Activated CD8-positive, alpha-beta memory T cell treated with anti-CD3 and anti-CD28 coated beads, Interleukin-2, amount 50 U/mL, for 24 hours (primary cell): ENCODE measurements around the gene HOXA13.
A peak's percentile ranks its signal among the peaks of the same experiment; 100 is the strongest.

Experiments used
- DNase-seq: peaks from one replicate; pipeline ENCODE4 v3.0.0-alpha.2; 2020; ENCODE audit errors: extremely low read depth

The HOXA13 gene

DNA sequence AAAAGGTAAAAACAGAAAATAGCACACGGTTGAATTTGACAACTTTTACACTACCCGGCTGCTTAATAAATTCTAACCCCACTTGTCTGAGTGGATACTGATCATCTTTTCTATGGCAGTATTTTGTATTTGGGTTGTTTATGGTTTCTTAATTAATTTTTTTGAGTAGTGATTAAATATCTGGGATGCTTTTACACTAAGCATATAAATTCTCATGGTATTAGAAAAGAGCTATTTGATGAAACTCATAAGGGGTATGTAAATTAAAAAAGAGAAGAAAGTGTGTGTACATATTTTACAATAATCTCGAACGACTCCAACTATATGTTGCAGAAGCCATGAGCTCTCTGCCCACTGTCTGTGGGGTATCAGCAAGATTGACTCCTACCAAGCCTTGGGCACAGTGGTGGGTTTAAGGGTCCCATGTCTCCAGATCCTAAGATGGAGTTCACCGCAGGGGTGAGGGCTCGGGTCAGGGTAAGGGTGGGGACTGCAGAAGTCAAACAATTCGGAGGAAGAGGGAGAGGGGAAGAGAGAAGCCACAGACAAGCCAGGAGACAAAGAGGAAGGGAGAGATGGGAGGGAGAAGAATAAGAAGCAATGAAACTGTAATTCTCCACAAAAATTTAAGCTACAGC lies 7.6 kb upstream of the HOXA13 start:
- DNase-seq: no peak

DNA sequence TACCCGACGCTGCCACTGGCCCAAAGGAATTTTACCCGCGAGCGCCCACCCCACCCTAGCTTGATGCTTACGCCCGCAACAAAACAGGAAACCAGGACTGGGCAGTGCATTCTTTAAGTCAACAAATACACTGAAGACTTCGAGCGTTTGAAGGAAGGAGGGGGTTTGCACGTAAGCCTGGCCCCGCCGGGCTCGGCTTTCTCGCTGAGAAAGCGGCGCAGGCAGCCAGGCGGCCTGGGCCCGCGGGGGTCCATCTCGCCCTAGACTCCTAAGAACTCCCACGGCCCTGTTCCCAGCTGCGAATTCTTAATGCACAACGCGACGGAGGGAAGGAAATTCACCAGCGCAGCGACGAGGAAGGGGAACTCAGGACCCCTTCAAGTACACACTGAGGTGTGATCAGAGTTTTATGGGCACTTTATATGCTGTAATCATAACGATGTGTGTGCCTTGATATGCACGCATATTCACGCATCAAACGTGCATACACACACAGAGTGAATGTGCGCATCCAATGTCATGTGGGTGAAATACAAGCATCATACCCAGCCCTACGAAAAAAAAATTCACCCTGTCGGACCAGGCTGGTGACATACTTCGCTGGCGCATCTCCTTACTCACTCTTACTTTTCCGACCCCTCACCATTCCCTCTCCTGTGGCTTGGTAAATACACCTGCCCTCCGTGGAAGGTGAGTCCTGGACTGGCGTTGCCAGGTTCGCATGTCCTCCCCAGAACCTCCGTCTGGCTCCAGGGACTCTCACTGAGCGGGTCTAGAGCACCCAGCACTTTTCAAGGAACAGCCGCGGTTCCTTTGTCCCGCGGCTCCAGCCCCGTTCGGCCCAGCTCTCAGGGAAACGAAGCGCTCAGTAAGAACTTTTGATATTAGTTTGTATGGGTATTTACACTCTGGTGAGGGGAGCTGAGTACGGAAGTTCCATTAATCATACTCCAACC lies 5.7 kb upstream of the HOXA13 start:
- no peak for DNase-seq

DNA sequence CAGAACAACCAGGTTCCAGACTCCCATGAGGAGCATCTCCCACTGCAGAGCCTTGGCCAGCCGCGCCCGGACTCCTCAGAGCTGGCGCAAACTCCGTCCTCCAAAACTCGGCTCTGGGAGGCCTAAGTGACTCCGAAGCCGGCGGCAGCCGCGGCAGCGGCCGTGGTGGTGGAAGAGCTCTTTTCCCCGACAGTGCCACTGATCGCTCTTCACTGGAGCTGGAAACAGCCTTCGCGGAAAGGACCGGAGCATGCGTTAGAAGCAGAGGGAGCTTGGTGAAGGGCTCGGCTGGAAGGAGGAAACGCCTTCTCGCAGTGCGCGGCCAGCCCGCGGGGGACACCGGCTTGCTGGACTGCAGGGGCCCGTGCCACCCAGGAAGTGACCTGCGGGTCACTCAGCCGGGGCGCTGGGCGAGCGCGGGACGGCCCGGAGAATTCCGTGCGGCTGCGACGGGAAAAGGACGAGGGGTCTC lies 5.0 kb upstream of the HOXA13 start:
- DNase-seq: no peak

DNA sequence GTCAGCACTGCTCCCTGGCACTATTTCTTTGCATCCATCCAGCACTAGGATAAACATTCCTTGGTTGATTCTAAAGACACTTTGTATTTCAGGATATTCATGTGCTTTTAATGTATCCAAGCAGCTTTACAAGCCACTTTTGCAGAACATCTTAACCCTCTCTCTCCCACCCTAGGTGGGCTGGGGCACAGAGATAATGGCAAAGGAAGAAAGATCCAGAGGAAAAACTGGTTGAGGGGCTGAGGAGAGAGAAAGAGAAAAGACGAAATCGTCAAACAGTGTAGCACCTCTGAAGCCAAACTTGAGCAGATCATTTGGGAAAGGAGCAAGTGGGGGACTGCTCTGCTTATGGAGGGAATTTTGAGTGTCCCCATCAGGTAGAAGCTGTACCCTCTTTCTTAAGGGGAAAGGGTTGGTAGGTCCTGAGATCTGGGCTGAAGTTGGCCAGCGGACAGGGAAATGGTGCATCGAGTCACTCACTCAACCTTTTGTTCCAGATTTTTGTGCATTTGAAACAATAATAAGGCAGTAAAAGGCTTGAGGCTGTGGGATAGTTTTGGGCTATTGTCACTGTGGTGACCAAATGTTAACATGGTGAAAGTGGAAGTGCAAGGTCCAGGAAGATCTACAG lies 4.2 kb upstream of the HOXA13 start:
- no peak for DNase-seq

DNA sequence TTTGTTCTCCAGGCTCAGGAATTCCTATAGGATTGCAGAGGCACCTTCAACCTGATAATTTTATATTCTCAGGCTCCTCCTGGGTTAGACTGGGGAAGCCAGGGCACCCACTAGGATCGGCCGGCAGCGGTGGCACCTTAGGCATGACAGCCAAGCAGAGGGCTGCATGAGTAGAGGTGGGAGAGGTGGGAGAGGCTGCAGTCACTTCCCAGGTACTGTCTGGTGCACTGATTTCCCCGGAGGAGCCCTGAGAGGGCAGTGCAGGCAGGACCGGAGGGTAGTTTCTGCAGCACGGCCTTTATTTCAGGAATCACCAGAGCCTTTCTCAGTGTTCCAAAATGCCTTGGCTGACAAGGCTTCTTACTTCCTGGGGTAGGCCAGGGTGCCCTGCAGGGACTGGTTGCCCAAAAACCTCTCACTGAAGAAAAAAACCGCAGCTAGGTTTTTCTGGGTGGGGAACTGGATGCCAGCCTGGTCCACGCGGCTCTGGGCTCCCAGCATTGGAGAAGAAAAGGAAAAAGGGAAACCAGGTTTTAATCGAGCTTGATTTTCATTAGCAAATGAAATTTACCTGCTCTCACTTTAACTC lies 3.6 kb upstream of the HOXA13 start:
- no peak for DNase-seq

DNA sequence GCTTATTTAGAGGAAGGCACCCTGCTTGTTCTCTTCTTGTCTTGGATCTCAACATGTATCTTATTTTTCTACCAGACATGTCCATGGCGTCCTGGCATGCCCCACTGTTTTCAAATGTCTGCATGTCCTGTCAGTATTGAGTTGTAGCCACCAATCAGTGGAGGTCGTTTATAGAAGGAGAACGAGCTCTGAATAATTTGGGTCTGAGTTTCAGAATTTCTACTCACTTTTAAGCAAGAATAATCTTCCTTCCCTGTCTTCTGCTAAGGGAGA lies 2.9 kb upstream of the HOXA13 start:
- no peak for DNase-seq

DNA sequence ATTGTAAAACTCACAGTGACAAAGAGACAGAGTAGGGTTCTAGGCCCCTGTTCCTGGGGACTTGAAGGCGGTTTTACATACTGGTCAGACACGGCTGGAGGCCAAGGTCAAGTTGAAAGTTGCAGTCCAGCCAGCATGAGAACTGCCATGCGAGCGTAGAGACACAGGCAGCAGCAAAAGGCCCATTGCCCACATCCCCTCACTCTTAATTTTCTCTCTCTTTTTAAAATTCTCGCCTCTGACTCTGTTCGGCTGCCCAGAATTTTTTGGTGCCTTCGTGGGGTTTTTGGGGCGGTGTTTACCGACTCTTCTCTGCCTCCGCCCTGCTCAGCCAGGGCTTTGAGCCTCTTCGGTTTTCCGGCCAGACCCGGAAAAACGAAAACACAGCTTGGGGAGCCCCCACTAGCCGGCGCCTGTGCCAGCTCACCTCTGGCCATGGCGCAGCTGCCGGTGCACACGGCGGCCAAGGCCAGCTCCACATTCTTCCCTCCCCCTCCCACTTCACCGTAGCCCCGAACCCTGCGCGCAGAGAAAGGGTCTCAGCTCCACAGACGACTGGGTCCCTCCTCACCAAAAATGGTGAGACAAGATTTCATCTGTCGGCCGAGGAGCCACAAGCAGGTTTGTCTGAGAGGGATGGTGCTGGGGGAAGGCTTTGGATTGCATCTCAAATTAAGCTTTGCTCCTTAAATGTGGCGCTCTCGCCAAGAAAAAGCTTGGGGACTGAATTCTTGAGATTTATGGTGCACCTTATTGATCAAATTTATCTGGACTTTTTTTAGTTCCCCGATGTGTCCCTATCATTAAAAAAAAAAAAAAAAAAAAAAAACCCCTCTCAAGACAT lies 2.3 kb upstream of the HOXA13 start:
- DNase-seq: no peak

DNA sequence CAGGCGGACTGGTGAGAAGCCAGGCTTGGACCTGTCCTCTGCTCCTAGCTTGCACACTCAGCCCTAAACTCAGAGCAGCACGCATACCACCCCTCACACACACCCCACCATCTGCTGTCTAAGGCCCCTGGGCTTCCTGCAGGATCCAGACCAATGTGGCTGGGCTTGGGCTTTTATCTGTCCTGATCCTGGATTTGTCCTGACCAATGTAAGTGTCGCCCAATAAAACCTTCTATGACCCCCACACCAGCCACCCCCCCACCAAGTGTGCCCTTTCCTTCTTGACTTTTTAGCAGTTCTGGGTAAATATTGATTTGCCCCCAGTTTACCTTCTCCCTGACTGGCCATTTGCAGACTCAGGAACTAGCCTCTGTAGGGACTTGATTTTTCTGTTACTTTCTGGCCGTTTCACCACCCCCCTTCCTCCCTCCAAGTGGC lies 1.7 kb upstream of the HOXA13 start:
- no peak for DNase-seq

DNA sequence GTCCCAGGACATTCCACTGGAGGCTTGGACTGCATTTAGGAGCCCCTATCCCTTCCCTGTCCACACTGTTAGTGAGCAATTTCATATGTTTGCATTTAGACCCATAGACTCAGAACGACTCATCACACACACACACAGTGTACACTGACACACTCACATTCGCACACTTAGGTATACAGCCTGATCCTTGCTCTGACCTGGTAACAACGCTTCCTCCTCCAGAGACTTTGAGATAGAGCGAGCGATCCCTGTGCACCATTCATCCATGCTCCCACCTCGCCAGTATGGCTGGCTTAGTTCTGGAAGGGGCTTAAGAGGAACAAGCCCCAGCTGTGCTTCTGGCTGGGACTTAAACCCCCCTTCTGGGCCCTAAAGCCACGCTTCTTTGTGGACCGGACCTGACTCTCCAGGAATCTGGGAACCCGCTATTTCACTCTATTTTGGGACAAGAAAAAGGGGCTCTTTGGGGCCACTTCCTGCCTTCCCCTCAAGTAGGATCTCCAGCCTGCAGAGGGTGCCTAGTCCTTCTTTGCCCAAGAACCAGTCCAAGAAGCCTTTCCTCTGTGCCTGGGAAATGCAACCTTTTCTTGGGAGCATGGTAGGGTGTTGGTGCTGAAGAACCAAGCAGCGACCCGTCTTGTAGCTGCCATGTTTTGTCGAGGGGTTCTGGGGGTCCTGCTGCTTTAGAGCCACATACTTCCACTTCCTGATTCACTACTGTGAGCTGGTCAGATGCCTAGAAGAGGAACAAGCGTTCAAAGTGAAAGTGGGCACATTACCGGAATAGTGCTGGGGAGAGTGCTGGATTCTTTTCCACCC lies 1.1 kb upstream of the HOXA13 start:
- no peak for DNase-seq

DNA sequence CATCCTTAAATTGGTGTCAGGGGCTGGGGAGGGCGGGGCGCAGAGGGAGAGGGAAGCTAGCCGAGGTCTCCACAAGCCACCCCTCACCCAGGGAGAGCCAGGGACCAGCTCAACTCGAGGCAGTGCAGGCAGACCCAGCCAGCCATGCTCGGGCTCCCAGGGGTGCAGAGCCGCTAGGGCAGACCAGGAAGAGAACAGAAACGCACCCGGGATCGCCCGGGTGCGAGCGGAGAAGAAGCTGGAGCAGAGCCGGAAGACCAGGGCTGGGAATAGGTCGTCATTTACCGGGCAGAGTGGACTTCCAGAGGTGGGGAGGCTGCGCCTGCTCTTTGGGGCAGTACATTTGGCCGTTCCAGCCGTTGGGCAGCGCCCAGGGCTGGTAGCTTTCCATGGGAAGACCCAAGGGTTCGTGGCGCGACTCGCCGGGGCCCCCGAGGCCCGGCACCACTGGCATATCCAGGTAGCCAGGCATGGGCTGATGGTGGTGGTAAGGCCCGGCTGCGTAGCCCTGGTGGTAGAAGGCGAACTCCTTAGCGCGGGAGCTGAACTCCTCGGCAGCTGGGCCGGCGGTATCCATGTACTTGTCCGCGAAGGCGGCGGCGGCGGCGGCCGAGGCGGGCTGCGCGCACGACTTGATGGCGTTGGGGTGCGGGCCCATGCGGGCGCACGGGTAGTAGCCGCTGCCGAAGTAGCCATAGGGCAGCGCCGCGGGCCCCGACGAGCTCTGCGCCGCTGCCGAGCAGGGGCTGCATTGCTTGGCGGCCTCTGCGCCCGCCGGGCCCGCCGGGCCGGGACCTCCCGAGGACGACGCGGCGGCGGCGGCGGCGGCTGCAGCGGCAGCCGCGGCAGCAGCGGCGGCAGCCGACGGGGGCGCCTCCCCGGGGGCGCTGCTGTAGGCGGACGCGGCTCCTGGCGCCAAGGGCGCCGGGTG lies 755 bp downstream of the HOXA13 start:
- DNase-seq: no peak

DNA sequence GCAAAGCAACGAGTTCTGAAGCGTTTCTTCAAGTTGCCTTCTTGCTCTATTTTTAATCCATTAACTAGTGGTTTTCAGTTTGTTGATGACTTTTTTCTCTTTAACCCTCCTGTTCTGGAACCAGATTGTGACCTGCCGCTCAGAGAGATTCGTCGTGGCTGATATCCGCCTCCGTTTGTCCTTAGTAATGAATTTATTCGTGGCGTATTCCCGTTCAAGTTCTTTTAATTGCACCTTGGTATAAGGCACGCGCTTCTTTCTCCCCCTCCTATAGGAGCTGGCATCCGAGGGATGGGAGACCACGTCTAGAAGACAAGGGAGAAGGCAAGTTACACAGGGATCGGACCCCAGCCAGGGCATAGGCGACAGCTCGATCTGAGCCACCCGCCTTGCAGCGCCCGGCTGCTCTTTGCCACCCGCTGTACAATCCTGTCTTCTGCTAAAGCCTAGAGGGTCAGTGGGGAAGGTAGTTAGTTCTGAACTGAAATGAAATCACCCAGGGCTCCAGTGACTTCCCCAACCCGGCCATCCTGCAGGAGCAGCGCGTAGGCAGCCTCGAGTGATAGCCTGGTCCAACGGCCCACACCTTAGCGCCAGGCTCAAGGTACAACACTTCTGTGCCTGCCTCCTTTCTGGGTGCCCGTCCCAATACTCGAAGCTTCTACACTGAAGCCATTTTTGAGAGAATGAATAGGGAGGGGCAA lies 1.6 kb downstream of the HOXA13 start:
- DNase-seq: no peak

DNA sequence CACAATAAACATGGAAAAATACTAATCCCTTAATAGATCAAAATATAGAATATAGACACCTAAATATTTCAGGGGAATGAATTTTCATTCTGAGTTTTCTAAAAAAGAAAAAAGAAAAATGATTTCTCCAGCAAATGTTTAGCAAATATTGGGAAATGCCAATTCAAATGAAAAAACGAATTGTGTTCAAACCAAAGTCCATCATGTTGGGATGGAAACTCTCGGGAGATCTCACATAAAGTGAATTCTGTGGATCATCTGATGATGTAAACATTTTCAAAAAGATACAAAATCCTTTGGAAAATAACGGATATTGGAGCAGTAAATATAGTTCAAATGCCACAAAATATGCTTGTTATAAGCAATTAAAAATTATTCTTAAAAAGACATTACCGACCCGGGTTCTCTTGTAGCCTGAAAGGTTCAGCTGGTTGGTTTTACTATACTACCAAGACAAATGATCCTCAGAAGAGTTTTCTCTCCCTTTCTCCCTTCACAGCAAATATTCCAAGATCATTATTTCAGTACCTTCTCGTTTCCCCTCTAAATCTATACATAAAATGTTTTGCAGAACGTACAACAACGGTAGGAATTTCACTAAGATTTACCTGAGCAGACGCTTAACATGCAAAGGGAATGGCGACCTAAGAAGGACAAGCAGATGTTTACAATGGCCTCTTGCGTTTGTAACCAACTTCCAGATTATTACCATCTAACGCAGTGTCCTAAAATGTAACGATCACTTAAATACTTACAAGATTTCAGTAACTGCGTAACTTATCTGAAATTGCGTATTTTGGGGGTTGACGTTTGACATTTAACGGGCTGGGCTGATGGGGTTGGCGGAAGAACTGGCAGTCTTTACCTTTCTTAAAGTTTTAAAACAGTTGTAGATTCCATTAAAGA lies 2.5 kb downstream of the HOXA13 start:
- no peak for DNase-seq

DNA sequence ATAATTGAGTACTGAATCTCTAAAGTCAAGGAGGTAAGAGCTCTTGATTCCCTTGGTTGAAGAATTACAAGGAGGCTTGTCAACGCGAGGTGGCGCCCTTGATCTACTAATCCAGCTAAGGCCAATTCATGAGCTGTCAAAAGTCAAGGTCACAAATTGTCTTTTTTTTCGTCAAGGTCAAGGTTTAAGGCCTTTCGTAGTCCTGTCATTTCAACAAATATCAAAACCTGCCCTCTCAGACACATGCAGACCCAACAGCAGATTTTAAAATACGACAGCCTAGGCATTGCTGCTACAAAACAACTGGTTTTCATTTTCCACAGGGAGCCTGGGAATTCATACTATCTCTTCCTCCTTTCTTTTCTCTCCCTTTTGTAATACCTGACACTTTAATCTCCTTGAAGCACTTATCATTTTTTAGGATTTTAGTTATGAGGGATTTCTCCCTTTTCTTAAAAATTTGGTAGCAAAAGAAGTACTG lies 3.6 kb downstream of the HOXA13 start:
- peak; percentile 71 for DNase-seq

DNA sequence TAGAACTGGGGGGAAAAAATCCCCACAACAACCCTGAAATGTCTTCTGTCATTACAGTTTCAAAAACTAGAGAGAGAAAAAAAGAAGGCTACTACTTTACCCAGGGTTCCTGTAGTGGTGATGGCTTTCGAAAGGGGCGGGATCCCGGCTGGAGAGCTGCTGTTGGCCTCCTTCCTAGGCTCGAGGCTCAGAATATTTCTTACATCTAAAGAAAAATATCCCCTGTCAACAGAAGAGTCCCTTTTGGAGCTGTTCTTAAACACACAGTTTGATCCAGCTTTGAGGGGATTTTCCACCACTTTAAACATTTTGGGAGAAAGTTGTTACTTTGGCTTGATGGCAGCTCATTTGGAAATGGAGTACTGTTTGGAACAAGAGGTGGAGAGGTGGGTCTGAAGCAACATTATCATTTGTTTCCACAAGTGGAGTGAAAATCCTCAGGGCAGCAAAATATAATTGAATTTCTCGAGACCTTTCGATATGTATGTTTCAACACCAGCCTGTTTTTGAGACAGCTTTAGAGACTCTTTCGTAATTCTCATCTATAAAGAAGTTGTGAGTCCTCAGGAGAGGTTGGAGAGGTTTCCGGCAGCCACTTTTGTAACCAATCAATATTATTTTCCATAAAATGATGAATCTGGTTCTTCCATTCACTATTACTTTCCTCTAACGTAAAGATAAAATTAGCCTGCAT lies 5.1 kb downstream of the HOXA13 start:
- no peak for DNase-seq

DNA sequence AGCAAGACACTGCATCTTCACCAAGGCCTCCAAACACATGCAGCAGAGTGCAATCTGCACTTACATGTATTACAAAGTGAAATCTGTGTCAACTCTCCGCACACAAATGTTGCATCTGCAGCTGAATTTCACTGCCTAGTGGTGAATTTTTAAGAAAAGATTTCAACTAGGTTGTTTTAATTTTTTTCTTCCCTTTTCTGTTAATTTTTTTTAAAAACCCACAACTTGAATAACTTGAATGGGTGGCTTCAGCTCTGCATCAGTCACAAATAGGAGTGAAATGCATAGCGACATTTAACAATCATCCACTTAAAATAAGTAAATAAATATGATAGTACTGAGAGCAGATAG lies 5.9 kb downstream of the HOXA13 start:
- DNase-seq: no peak

DNA sequence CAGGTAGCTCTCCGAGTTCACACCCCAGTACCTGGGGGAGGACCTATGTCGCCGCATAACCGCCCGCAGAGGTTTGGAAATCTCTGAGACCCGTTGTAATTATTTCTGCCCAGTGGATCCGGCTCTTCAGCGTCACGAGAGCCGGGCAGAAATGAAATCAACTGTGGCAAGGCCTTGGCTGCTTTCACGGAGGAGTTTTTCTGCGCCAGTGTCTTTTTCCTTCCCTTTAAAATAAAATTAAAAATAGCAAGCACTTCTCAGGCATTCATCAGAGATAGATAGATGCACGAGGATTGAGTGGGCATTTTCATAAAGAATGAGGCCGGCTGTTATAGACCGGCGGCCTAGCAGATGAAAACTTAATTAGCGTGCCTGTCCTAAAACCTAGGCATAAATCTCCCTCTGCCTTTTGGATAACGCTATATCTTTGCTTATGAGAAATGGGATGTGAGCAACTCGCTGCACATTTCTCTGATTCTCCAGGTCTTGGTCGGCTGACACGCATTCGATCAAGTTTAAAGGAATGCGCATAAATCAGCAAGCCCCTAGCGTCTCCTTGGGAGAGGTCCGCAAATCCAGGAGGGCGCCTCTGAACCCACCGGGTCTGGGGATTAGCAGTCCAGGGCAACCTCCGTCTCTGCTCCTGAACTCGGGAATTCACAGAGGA lies 6.4 kb downstream of the HOXA13 start:
- no peak for DNase-seq
